ENCODE measurements around the gene PIP5K1C.

The PIP5K1C gene

DNA sequence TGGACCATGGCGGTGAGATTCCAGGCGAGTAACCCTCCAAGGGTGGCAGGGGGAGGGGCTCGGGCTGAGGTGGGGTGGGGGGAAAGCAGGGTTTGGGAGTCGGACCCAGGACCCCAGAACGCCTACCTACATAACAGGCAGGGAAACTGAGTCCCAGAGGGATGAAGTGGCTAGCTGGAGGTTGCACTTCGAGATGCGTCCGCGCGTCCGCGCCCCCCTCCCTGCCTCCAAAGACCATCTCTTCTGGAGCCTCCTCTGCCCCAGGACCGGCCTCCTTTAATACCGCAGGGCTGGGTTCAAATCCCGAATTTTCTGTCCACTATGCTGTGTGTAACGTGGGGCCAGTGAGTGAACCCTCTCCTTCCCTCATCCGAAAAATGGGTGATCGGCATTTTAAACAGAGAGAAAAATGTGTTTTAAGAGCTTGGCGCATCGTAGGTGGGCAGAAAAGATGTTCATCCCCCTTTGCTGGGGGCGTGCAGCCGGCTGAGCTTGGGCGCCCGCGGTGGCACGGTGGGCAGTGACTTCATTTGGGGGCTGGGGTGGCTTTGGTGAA lies 21.7 kb upstream of the PIP5K1C start:
- no peak for DNase-seq

DNA sequence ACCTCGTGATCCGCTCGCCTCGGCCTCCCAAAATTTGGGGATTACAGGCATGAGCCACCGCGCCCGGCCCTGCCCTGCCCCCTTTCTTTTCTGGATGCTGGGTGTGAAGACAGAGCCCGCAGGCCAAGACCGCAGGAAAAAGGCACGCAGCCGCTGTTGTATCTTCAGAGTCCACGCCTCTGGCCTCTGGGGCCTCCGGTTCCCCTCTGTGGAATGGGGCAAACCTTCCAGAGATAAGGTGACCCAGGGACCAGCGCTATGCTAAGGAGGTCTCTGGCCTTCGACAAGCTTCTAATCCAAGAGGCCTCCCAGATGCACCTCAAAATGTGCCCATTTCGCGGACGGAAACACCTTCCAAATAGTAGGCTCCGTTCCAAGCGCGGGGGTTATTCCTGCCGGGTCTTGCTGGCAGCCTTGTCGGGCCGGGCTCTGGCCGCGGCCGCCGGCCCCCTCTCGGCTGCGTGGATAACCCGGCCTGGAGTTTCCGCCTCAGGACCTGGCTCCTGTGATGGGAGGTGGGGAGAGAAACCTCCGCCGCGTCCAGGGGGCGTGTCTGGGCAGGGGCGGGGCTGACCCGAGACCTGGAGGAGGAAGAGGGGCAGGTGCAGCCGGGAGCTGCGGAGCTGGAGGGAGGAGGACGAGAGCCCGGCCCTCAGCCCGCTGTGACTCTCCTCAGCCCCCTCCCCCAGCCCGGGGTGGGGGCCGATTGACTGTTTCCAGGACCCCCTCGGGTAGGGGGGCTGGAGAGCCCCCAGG lies 21.0 kb upstream of the PIP5K1C start:
- peak; percentile 31 to 75 for DNase-seq

DNA sequence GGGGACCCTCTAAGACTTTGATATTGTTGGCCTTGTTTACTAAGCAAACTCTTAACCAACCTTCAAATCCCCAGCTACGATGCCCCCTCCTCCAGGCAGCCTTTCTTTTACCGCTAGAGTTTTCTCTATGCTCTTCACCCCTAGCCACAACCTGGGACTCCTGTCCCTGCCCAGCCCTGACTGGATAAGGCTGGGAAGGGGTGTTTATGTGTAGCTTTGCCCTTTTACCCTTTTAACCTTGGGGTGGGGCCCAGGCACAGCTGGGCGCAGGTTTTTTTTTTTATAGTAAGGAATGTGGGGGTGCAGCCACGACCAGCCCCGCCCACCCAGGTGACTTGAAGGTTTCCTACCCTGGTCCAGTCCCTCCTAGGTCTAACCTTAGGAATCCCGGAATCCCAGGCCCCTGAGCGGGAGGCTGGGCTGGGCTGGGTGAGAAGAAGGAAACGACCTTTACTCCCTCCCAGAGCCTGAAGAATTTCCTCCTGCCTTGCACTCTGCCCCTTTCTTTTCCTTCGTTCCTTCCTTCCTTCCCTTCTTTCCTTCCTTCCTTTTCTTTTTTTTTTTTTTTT lies 20.2 kb upstream of the PIP5K1C start:
- DNase-seq = no peak

DNA sequence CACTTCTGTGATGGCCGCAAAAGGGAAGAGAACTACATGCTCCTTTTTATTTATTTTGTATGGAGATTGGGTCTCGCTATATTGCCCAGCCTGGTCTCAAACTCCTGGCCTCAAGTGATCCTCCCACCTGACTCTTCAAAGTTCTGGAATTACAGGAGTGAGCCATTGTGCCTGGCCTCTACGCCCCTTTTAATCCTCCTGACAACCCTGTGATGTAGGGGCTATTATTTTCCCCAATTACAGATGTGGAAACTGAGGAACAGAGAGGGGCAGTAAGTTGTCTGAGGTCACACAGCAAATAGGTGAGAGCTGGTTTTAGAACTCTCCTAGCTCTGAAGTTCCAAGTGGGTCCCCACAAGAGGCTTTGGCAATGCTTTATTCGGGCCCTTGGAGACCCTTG lies 19.6 kb upstream of the PIP5K1C start:
- DNase-seq = no peak

DNA sequence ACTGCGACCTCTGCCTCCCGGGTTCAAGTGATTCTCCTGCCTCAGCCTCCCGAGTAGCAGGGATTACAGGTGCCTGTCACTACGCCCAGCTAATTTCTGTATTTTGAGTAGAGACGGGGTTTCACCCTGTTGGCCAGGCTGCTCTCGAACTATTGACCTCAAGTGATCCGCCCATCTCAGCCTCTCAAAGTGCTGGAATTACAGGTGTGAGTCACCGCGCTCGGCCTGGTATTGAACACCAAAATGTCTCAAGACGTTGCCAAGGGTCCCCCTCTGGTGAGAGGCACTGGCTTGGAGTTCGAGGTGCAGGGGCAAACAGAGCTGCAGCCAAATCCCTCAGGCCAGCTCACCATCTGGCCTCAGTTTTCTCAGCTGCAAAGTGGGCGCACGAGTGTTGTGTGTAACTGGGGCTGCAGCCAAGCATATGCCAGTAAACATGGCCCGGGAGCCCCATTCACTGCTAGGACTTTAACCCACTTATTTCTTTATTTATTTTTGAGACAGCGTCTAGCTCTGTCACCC lies 15.9 kb upstream of the PIP5K1C start:
- DNase-seq = no peak

DNA sequence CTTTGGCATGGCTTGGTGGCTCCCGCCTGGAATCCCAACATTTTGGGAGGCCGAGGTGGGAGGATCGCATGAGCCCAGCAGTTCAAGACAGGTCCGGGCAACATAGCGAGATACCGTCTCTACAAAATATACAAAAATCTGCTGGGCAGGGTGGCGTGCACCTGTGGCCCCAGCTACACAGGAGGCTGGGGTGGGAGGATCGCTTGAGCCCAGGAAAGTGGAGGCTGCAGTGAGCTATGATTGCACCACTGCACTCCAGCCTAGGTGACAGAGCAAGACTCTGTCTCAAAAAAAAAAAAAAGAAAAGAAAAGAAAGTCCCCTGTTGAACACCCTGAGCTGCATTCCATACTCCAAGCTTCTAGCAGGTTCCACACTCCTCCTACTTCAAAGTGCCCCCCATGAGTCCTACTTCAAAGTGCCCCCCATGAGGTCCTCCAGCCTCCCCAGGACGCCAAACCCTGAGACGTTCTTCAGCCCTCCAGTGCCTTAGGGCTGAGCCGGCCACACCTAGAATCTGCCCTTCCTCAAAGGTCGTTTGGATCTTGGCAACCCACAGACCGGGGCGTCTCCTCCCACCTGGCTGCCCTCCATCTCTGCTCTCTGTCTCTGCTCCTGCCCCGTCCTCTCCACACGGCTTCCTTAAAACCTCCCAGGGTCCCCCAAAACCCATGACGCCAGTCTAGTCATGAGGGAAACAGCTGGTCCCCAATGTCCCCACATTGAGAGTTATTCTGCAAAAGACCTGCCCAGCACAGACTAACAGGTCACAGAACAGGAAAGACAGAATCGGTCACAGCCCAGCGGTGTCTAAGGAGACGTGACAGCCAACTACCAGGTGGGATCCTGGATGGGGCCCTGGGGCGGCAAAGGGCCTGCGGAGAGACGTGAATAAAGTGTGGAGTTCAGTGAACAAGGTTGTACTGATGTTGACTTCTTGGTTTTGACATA lies 12.7 kb upstream of the PIP5K1C start:
- no peak for DNase-seq

DNA sequence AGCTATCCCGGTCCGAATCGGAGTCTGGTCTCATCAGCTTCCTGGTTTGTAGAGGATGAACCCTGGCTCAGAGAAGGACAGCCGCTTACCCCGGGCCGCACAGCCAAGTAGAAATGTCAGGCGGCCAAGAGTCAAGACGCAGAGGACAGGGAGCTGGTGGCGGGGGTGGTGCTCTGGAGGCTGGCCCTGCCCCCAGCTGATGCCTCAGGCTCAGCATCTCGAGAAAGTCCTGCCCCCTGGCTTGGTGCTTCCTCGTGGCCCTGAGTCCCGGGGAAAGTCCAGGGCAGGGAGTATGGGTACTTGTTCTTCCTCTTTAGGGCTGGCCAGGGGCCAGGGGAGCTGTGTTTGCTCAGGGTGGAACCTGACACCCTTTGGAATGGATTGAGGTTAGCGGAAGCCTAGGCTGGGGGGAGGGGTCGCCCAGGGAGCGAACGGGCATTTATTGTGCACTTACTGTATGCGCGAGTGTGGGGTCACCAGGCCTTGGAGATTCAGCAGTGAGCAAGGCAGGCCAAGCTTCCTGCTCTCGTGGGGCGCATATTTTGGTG lies 10.1 kb upstream of the PIP5K1C start:
- DNase-seq = peak in 1 of 2 experiments; percentile 53

DNA sequence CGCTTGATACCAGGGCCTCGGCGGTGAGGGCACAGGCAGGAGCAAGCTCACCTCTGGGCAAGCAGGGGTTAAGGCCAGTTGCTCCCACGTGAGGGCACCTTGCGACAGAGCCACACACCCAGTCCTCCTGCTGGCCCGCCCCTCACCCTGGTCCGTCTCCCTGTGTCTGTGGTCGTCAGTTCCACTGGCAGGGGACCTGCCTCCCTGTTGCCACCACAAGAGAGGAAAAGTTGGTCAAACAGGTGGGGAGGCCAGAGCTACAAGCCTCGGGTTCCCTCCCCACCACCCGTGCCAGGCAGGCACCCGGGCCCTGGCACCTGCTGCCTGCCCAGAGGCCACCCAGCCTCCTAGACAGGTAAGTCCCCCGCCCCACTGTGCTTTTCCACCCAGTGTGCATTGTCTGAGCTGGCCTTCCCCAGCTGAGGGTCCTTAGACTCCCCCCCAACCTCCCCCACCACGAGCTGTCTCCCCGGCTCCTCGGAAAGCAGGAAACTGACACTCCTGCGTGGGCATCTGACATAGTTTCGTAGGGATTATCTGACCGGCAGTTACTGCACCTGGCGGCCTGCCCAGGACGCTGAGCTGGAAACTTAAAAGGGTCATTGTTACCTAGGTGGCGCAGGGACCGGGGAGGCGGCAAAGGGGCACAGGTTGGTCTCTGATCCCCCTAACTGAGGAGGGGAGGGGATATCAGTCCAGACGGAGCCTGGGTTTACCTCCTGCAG lies 8.1 kb upstream of the PIP5K1C start, which contains the start of gene TJP3:
Gene TJP3, plus strand, starts transcription at position 178 of the 725 bp plus-strand sequence. CDS start 20,049 bp downstream, outside the sequence.
- DNase-seq = no peak

DNA sequence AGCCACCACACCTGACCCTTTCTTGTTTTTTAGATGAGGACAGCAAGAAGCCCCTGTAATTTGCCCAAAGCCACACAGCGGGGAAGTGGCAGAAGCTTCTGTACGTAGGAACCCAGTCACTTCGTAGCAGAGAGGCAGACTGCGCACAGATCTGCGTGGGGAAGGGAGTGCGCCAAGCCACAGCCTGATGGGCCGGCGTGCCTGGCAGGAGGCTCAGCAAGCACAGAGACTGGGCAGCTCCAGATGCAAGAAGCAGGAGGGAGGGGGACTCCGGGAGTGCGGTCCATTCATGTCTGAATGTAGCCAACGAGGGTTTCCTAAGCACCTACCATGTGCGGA lies 7.6 kb upstream of the PIP5K1C start:
- no peak for DNase-seq

DNA sequence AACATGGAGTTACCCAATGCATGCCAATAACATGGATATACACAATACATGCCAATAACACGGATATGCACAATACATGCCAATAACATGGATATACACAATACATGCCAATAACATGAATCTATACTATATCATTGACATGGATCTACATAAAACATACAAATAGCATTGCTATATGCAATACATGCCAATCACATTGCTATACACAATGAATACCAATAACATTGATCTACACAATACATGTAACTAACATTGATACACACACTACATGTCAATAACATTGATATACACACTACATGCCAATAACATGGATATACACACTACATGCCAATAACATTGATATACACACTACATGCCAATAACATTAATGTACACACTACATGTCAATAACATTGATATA lies 932 bp upstream of the PIP5K1C start:
- no peak for DNase-seq

DNA sequence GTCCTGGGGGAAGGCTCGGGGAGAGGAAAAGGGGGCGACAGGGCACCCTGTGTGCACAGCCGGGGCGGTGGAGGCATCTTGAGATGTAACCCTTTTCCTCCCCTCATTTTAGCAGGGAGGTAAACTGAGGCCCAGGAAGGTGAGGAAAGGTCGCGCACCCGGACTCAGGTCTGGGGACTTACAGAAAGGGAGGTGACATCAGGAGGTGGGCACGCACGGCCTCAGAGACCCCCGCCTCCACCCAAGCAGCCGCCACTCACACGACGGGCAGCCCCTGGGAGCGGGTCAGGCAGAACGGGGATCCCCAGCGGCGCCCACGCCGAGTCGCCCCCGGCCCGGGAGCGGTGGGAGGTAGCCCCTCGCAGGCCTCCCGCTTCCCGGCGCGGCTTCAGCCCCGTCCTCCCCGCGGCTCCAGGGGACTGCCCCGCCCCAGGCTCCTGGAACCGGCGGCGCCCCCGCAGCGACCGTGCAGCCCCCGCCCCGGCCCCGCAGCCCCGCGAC lies 477 bp downstream of the PIP5K1C start:
- DNase-seq = no peak

DNA sequence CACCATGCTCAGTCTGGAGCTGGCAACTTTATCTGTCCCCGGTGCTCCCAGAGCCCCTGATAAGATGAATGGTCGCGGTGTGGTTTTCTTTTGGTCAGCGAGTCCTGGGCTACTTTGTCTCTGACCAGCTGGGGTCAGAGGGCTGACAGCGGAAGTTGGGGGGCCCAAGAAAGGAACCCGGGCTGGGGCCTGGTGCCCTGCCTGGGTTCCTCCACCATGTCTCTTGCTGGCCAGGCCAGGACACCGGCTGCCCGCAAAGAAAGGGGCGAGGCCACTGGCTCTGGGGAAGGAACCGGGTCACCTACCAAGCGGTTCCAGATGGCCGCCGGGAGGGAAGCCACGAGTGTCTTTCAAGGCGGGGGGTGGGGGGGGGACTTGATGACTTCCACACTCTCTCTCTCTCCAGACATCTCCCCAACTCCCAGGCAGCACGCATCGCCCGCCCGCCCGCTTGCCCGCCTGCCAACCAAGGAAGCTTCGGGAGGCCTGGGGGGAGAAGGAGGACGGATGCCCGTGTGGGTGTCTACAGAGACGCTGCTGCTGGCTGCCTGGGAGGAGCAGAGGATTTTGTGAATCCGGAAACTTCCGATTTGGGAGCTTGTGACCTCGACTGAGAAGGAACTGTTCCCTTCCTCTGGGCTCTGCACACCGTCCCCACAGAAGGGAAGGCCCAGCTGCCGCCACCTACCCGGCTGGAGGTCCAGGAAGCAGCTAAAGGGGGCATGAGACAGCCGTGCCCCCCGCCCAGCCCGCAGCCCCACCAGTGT lies 1.1 kb downstream of the PIP5K1C start:
- no peak for DNase-seq

DNA sequence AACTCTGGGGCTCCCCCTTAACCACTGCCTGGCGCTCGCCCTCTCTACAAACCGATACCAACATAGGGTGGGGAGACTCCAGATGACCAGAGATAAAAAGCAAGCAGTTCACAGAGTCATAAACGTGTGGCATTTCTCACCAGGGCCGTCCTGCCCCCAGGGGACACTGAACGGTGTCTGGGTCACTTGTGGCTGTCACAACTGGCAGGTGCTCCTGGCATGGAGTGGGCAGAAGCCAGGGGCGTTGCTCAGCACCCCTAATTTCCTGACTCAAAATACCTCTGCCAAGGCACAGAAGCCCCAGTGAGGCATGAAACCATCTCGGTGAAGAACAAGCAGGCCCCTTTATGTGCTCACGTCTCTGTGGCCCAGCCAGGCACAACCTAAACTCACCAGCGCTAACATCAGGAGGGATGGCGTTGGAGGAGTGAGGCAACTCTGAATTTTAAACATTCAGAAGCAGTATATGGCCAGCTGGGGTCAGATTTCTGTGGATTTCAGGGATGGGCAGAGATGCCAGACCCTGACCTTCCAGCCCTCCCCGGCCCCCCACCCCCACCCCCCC lies 1.8 kb downstream of the PIP5K1C start:
- no peak for DNase-seq

DNA sequence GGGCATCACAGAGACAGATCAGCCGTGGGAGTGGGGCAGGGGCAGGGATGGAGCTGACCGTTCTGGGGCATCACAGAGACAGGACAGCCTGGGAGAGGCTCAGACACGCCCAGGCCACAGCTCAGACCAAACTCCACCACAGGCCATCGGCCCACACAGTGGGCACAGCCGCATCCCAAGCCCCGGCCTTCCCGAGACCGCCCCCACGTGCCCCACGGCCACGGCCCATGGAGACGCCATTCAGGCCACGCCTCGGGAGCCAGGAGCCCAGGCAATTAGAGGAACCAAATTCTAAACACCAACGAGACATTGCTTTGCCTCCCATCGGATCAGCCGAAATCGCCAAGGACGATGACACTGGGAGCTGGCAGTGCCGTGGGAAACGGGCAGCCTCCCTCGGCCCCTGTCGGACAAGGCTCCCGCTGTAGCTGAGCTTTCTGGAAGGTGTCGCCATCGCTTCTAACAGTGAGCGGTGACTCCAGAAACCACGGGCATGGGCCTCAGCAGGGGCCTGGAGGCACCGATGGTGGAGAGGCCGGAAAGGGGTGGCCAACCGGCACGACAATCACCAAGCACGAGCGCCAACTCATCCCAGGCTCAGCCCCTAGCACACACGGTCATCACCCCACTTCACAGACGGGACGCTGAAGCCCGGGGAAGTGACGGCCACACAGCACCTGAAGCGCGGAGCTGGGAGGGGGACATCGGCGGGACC lies 2.4 kb downstream of the PIP5K1C start:
- no peak for DNase-seq

DNA sequence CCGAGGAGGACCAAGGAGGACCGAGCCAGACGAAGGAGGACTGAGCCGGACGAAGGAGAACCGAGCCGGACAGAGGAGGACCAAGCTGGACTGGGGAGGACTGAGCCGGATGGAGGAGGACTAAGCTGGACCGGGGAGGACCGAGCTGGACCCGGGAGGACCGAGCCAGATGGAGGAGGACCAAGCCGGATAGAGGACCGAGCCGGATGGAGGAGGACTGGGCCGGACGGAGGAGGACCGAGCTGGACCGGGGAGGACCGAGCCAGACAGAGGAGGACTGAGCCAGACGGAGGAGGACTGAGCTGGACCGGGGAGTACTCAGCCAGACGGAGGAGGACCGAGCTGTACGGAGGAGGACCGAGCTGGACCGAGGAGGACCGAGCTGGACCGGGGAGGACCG lies 3.2 kb downstream of the PIP5K1C start:
- DNase-seq = no peak

DNA sequence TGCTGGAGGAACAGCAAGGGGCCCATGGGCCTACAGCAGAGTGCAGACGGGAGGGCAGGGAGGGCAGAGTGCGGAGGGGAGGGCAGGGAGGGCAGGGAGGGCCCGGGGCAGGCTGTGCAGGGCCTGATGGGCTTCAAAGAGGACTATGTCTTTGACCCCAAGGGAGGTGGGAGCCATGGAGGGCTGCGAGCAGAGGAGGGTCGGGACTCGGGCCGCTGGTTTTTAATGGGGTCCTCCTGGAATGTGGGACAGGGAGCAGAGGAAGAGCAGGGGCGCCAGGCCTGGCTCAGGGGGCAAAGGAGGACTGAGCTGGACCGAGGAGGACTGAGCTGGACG lies 3.6 kb downstream of the PIP5K1C start:
- no peak for DNase-seq

DNA sequence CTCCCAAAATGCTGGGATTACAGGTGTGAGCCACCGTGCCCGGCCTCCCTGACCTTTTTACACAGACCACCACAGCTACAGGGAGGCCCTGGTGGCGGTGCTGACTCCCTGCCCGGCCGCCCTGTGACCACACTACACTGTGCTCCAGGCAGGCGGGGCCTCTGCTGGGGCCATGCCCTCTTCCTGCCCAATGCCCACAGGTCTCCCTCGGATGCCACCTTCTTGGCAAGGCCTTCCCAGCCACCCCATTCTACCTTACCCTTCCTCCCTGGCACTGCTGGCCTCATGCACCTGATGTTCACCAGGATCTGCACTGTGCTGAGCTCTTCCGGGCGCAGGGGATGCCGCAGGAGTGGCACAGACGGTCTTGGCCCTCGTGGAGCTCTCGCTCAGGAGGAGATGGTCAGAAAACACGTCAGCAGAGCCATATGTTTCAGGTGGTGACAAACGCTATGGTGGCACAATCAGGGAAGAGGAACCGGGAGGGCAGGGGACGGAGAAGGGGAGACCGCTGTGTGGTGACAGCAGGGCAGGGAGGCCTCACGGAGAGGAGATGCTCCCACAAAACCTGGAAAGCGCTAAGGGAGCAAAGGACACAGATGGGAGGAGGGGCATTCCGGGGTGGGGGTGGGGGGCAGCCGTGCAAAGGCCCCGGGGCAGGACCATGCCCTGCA lies 4.1 kb downstream of the PIP5K1C start:
- DNase-seq = no peak

DNA sequence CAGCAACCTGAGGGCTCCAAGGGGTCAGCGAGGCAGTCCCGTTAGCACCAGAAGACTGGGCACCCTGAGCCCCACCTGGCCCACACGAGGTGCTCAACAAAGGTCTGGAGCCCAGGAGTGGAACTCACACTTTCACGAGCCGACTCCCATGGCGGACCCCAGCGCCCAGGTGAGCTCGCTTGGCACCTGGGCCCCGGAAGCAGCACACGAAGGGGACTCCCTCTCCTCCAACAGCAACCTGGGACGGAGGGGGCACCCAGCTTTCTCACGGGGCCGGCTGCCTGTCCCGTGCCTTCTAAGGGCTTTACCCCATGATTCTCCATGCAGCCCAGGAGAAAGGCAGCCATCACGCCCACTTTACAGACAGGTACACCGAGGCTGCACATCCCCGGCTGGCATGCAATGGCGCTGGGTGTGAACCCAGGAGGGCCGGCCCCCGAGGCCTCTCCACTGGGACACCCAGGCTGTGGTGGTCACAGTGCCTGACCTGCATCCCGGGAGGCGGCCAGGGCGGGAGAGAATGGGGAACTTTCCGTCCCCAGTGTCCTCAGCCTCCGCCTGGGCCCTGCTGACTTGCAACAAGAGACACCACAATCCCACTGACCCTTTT lies 5.0 kb downstream of the PIP5K1C start:
- DNase-seq = no peak
